Measurements from ENCODE around the gene KIR2DL4.
"Not testable (repeated sequence)": the region's sequence is repeated elsewhere in the genome, so short reads cannot be mapped to it uniquely, and the experiment has no call there.

The KIR2DL4 gene

GRCh38 chr19:54803410-54803809 lies at the start of gene KIR2DL4:
KIR2DL4 (plus strand) TSS chr19:54803610; CDS start chr19:54803652, 42 bp downstream.
- DNase-seq (ENCODE audit: low read depth), result no peak

- DNase-seq (ENCODE audit: low read depth), result not testable (repeated sequence)
These were observed 47.0 kb upstream of the KIR2DL4 start for GRCh38 chr19:54756204-54757110.

GRCh38 chr19:54758577-54758976 lies 44.8 kb upstream of the KIR2DL4 start:
- not testable (repeated sequence) for DNase-seq (ENCODE audit: low read depth)

GRCh38 chr19:54764219-54764618 lies 39.2 kb upstream of the KIR2DL4 start:
- not testable (repeated sequence) for DNase-seq (ENCODE audit: low read depth)

GRCh38 chr19:54766464-54766863 lies 36.9 kb upstream of the KIR2DL4 start:
- DNase-seq (ENCODE audit: low read depth), result not testable (repeated sequence)

DNA sequence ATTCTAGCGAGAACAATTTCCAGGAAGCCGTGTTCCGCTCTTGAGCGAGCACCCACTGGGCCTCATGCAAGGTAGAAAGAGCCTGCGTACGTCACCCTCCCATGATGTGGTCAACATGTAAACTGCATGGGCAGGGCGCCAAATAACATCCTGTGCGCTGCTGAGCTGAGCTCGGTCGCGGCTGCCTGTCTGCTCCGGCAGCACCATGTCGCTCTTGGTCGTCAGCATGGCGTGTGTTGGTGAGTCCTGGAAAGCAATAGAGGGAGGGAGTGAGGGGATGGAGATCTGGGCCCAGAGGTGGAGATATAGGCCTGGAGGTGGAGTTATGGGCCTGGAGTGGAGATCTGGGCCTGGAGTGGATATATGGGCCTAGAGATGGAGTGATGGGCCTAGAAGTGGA lies 33.8 kb upstream of the KIR2DL4 start, which contains the start of gene KIR2DL1:
Gene KIR2DL1, plus strand, starts transcription at position 148 of the 400 bp plus-strand sequence. Its CDS starts 58 bp downstream, at position 206.
- DNase-seq (ENCODE audit: low read depth), result not testable (repeated sequence)

DNA sequence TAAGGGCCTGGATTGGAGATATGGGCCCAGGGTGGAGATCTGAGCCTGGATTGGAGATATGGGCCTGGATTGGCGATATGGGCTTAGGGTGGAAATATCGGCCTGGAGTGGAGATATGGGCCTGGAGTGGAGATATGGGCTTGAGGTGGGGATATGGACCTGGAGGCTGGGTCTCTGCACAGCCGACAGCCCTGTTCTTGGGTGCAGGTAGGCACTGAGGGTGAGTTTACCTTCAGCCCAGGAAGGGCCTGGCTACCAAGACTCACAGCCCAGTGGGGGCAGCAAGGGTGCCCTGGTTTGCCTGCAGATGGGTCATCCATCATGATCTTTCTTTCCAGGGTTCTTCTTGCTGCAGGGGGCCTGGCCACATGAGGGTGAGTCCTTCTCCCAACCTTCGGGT lies 32.9 kb upstream of the KIR2DL4 start:
- not testable (repeated sequence) for DNase-seq (ENCODE audit: low read depth)

DNA sequence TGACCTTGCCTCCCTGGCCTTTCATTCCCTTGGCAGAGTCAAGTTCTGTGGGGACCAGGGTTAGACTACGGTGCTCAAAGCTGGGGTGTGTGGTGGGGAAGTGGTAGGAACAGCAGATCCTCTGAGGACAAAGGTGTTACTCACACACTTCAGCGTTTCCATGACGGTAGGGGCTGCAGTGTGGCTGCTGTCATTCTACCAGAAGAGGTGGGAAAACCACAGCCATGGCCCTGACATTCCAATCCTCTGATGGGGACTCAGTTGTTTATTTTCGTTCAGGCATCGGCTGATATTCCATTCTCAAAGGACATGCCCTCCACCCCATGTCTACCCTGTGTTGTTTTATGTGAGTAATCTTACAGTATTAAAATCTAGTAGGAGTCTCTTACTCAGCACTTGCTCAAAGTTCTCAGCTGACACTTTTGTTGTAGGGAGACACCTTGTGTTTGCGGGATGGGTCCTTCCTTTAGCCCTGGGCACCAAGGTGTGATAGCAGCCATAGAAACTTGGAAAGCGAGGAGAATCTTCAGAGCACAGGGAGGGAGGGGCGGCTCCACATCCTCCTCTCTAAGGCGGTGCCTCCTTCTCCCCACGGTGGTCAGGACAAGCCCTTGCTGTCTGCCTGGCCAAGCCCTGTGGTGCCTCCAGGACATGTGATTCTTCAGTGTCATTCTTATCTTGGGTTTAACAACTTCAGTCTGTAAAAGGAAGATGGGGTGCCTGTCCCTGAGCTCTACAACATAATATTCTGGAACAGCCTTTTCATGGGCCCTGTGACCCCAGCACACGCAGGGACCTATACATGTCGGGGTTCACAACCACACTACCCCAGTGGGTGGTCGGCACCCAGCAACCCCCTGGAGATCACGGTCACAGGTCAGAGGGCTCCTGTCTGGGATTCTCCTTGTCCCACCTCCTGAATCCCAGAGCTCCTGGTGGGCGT lies 32.1 kb upstream of the KIR2DL4 start:
- DNase-seq (ENCODE audit: low read depth), result not testable (repeated sequence)

DNA sequence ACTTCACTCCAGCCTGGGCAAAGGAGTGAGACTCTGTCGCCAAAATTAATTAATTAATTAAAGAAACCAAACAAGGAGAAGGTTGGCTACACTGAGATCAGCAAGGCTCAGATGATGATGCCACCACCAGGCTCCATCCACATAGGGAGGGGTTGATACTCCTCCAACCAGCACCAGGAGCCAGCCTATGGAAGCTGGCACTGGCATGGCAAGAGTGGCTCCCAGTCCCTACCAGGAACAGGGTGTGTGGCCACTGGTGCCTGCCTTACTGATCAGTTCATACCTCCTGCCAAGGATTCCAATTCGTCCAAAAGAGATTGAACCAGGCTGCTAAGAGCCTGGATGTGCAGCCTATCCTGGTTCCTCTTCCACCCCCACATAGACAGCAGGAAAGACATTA lies 30.7 kb upstream of the KIR2DL4 start:
- not testable (repeated sequence) for DNase-seq (ENCODE audit: low read depth)

- DNase-seq (ENCODE audit: low read depth), result not testable (repeated sequence)
These were observed 28.2 kb upstream of the KIR2DL4 start for GRCh38 chr19:54775095-54775815.

- DNase-seq (ENCODE audit: low read depth), result not testable (repeated sequence)
These were observed 27.6 kb upstream of the KIR2DL4 start for GRCh38 chr19:54775830-54776229.

DNA sequence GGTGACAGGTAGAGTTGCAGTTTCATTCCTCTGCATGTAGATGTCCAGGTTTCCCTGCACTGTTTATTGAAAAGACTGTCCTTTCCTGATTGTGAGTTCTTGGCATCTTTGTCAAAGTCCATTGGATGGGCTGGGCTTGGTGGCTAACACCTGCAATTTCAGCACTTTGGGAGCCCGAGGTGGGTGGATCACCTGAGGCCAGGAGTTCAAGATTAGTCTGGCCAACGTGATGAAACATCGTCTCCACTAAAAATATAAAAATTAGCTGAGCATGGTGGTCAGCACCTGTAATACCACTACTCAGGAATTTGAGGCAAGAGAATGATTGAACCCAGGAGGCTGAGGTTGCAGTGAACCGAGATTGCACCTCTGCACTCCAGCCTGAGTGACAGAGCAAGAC lies 25.6 kb upstream of the KIR2DL4 start:
- DNase-seq (ENCODE audit: low read depth), result not testable (repeated sequence)

GRCh38 chr19:54778896-54779295 lies 24.5 kb upstream of the KIR2DL4 start:
- DNase-seq (ENCODE audit: low read depth), result not testable (repeated sequence)

GRCh38 chr19:54782916-54783315 lies 20.5 kb upstream of the KIR2DL4 start:
- not testable (repeated sequence) for DNase-seq (ENCODE audit: low read depth)

GRCh38 chr19:54786091-54786723 lies 17.2 kb upstream of the KIR2DL4 start:
- not testable (repeated sequence) for DNase-seq (ENCODE audit: low read depth)

GRCh38 chr19:54788154-54788553 lies 15.3 kb upstream of the KIR2DL4 start:
- DNase-seq (ENCODE audit: low read depth), result not testable (repeated sequence)

DNA sequence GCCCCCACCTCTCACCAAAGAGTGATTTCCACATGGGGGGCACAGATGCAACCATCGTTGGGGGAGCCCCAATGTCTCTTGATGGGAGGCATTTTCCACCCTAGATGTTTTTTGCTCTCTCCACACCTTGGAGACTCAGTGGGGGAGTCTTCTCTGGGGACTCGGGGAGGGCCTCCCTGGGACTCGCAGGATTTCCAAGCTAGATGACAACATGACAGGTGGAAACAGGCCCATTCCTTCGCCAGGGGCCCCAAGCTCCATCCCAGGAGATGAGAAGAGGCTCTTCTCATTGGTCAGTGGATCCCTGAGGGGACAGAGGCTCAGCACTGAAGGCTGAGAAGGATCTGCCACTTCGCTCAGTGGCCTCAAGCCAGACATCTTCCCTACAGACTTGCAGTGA lies 12.7 kb upstream of the KIR2DL4 start:
- no peak for DNase-seq (ENCODE audit: low read depth)

- no peak for DNase-seq (ENCODE audit: low read depth)
These were observed 11.9 kb upstream of the KIR2DL4 start for GRCh38 chr19:54791476-54791875.

DNA sequence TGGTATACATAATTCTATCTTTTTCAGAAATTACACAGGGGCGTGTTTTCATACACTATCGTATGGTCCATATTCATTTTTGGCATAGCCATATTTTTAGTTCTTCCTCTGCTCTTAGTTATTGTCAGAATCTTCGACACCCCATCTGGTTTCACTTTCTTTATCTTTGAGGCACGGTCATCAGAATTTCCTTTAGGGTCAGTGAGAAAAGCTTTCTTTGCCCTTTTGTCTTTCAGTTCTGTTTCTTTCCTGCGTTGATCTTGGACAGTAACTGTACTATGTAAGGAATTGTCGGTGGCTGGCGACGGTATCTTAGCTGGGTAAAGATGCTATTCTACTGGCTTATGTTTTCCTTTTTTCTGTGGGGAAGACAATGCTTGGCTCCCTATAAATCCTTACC lies 10.6 kb upstream of the KIR2DL4 start:
- DNase-seq (ENCODE audit: low read depth), result no peak

DNA sequence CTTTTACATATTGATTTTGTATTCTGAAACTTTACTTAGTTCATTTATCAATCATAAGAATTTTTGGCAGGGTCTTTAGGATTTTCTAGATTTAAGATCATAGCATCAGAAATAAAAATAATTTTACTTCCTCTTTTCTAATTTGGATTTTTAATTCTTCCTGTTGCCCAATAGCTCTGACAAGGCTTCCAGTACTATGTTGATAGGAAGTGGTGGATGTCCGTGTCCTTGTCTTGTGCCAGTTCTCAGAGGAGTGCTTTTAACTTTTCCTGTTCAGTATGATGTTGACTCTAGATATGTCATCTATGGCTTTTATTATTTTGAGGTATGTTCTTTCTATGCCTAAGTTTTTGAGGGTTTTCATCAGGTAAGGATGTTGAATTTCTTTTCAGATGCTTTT lies 7.7 kb upstream of the KIR2DL4 start:
- no peak for DNase-seq (ENCODE audit: low read depth)

- DNase-seq (ENCODE audit: low read depth), result no peak
These were observed 691 bp downstream of the KIR2DL4 start for GRCh38 chr19:54804101-54804500.

Data from activated T-cell treated with anti-CD3 and anti-CD28 coated beads for 1 hour (primary cell).